ENCODE measurements around the gene BCAS1.

BCAS1 gene

GRCh38 chr20:54103067-54103761 lies 32.8 kb upstream of the BCAS1 start:
- peak; percentile 72 for DNase-seq (ENCODE audit: low read depth, low spot score)

GRCh38 chr20:54102543-54102942 lies 32.1 kb upstream of the BCAS1 start:
- DNase-seq (ENCODE audit: low read depth, low spot score), result no peak

GRCh38 chr20:54100563-54100962 lies 30.2 kb upstream of the BCAS1 start:
- no peak for DNase-seq (ENCODE audit: low read depth, low spot score)

GRCh38 chr20:54099894-54100293 lies 29.5 kb upstream of the BCAS1 start:
- DNase-seq (ENCODE audit: low read depth, low spot score), result no peak

- no peak for DNase-seq (ENCODE audit: low read depth, low spot score)
Measured at GRCh38 chr20:54098047-54098446, 27.7 kb upstream of the BCAS1 start.

GRCh38 chr20:54097236-54097529 lies 26.8 kb upstream of the BCAS1 start:
- no peak for DNase-seq (ENCODE audit: low read depth, low spot score)

- DNase-seq (ENCODE audit: low read depth, low spot score), result no peak
Measured at GRCh38 chr20:54095824-54096223, 25.4 kb upstream of the BCAS1 start.

- no peak for DNase-seq (ENCODE audit: low read depth, low spot score)
Measured at GRCh38 chr20:54094268-54094580, 23.8 kb upstream of the BCAS1 start.

GRCh38 chr20:54093423-54094267 lies 23.3 kb upstream of the BCAS1 start:
- no peak for DNase-seq (ENCODE audit: low read depth, low spot score)

- DNase-seq (ENCODE audit: low read depth, low spot score), result no peak
Measured at GRCh38 chr20:54092021-54092420, 21.6 kb upstream of the BCAS1 start.

GRCh38 chr20:54091120-54091480 lies 20.7 kb upstream of the BCAS1 start:
- DNase-seq (ENCODE audit: low read depth, low spot score), result no peak

- DNase-seq (ENCODE audit: low read depth, low spot score), result no peak
Measured at GRCh38 chr20:54090230-54091119, 20.1 kb upstream of the BCAS1 start.

GRCh38 chr20:54088430-54088829 lies 18.0 kb upstream of the BCAS1 start:
- no peak for DNase-seq (ENCODE audit: low read depth, low spot score)

GRCh38 chr20:54086507-54087039 lies 16.2 kb upstream of the BCAS1 start:
- peak; percentile 26 for DNase-seq (ENCODE audit: low read depth, low spot score)

- DNase-seq (ENCODE audit: low read depth, low spot score), result no peak
Measured at GRCh38 chr20:54085910-54086309, 15.5 kb upstream of the BCAS1 start.

GRCh38 chr20:54085425-54085824 lies 15.0 kb upstream of the BCAS1 start:
- no peak for DNase-seq (ENCODE audit: low read depth, low spot score)

GRCh38 chr20:54084727-54085388 lies 14.5 kb upstream of the BCAS1 start:
- DNase-seq (ENCODE audit: low read depth, low spot score), result peak; percentile 62

- no peak for DNase-seq (ENCODE audit: low read depth, low spot score)
Measured at GRCh38 chr20:54084193-54084592, 13.8 kb upstream of the BCAS1 start.

- no peak for DNase-seq (ENCODE audit: low read depth, low spot score)
Measured at GRCh38 chr20:54083459-54083858, 13.1 kb upstream of the BCAS1 start.

- DNase-seq (ENCODE audit: low read depth, low spot score), result no peak
Measured at GRCh38 chr20:54082100-54082499, 11.7 kb upstream of the BCAS1 start.

GRCh38 chr20:54079652-54080051 lies 9.3 kb upstream of the BCAS1 start:
- no peak for DNase-seq (ENCODE audit: low read depth, low spot score)
